Activated T-cell treated with anti-CD3 and anti-CD28 coated beads, Interleukin-2, amount 50 U/mL, for 4 hours (primary cell): Measurements from ENCODE around the gene FYN. TPM values are rescaled to one million over a fixed set of nuclear protein-coding genes. Genes with fewer than 3 reads are reported as not detected.

Experiments
- ATAC-seq, 2 donors: fragments of 200-7000 bp; cut with Tn5 transposase; one replicate each; pipeline ENCODE4 v1.10.0; 2021
- DNase-seq: peaks from one replicate; pipeline ENCODE4 v3.0.0-alpha.2; 2020
- H3K27me3 Mint-ChIP-seq: one replicate; pipeline ENCODE4 v1.8.0; 2021; ENCODE audit warnings: low read depth, mixed read lengths
- H3K36me3 Mint-ChIP-seq: one replicate; pipeline ENCODE4 v1.8.0; 2022; ENCODE audit warnings: mixed read lengths; ENCODE audit not compliant: insufficient read depth
- H3K4me1 Mint-ChIP-seq: one replicate; pipeline ENCODE4 v1.8.0; 2021; ENCODE audit warnings: low read depth, mixed read lengths
- H3K4me3 Mint-ChIP-seq: one replicate; pipeline ENCODE4 v1.8.0; 2021; ENCODE audit warnings: mild to moderate bottlenecking, moderate library complexity, mixed read lengths
- H3K9me3 Mint-ChIP-seq: one replicate; pipeline ENCODE4 v1.8.0; 2021; ENCODE audit warnings: mixed read lengths
- total RNA-seq, 3 donors: library from RNA; stranded (reverse); gene quantifications; one replicate each; pipeline ENCODE4 v1.2.1, GENCODE V29; 2021

Gene FYN
- total RNA-seq, 3 donors from 2014 or later = 481 to 505 (median 485) TPM

DNA sequence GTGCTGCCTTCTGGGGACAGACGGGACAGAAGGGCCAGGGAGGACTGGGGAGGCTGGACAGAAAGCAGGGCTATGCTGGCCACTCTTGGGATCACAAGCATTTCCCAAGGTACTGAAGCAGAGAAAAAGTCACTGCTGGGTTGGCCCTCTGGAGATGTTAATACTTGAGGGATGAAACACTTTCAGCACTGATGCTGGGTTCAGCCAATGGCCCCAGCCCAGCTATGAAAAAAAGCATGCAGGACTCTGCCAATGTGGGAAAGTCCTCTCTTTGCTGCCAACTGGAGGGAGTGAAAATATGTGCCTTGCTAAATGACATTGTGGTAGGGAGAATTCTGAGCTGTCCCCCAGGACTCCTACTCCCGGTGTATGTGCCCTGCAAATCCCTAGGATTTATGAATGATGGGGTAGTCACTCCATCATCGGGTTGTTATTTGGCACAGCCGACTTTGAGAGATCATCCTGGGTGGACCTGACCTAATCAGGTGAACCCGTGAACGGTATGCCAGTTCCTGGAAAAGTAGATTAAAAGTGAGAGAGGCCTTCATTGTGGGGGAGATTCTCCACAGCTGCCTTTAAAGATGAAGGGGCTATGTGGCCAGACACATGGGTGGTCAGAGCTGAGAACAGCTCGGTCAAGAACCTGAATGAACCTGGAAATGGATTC, 147.7 kb downstream of the FYN start:
- no peak for ATAC-seq
- DNase-seq = no peak
- H3K4me3 Mint-ChIP-seq = no peak overlapping the region
- H3K36me3 Mint-ChIP-seq = peaks cover 62% of the 10 kb centered on the region
- H3K4me1 Mint-ChIP-seq = peaks cover 93% of the 10 kb centered on the region
- H3K9me3 Mint-ChIP-seq = peaks cover 3% of the 10 kb centered on the region
- no peaks in the 10 kb centered on the region for H3K27me3 Mint-ChIP-seq

DNA sequence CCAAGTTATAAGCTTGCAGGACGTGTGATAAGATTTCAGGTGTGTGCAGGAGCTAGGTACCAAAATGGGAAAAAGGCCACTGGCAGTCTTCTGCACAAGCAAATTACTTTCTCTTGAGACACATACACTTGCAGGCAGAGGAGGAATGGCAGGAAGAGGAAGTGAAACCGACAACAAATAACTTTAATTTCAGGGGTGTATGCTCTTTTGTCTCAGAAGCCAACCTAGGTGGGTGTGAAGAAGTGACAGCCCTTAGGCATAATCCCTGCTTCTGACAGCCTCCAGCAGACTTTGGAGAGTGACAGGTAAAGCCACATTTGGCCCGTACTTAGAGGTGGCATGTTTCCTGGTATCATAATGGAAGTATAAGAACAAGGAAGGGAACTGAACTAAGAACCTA, 148.7 kb downstream of the FYN start:
- Mint-ChIP-seq H3K36me3 (peaks cover 61% of the 10 kb centered on the region), H3K9me3 (peaks cover 3% of the 10 kb centered on the region), H3K4me1 (peaks cover 92% of the 10 kb centered on the region), H3K4me3 (peak overlapping the region; percentile 32), H3K27me3 (no peaks in the 10 kb centered on the region)
- peak; percentile 62 to 66 for ATAC-seq
- DNase-seq = no peak

DNA sequence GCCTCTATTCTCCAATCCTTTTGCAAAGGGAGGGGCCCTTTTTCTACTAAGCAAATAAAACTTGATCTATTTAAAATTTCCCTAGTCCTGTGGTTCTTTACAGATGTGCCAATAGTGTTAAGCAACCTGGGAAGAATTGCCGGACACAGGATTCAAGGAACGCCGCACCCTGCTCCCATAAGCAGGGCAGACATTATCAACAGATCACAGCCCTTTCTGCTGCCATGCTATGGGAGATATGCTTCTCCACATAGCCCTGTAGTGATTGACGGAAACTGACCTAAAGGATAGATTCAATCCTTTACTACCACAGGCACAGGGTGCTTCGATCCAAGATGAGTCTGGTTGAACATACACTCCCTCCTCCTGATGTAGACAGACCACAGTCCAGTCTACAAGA, 149.2 kb downstream of the FYN start:
- peaks cover 93% of the 10 kb centered on the region for H3K4me1 Mint-ChIP-seq
- no peaks in the 10 kb centered on the region for H3K27me3 Mint-ChIP-seq
- H3K9me3 Mint-ChIP-seq = peaks cover 3% of the 10 kb centered on the region
- DNase-seq = no peak
- no peak for ATAC-seq
- H3K4me3 Mint-ChIP-seq = no peak overlapping the region
- H3K36me3 Mint-ChIP-seq = peaks cover 64% of the 10 kb centered on the region

DNA sequence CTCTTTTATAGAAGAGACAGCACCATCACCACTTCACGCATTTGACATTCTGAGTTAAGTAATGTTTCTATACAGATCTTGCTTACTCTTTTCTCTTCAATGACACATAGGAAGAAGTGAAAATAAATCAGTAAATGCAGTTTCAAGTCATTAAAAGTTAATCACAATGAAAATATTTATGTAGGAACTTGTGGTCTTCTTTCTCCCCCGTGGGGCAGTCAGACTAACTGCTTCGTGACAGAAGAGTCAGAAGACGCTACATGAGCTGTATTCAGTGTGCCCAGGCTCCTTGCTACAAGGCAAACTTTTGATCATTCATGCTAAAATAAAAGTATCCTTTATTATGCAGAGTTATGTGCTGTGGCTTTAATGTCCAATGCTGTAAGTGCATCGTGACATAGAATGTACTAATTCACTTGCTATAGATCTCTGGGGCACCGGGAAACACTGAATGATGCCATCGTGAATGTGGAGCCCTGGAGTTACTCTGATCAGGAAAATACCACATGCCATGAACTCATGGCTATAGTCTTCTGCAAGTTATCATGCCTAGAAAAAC, 149.8 kb downstream of the FYN start:
- DNase-seq = no peak
- Mint-ChIP-seq H3K4me3 (no peak overlapping the region), H3K9me3 (peaks cover 2% of the 10 kb centered on the region), H3K36me3 (peaks cover 67% of the 10 kb centered on the region), H3K27me3 (no peaks in the 10 kb centered on the region), H3K4me1 (peaks cover 97% of the 10 kb centered on the region)
- peak; percentile 26 to 27 for ATAC-seq

DNA sequence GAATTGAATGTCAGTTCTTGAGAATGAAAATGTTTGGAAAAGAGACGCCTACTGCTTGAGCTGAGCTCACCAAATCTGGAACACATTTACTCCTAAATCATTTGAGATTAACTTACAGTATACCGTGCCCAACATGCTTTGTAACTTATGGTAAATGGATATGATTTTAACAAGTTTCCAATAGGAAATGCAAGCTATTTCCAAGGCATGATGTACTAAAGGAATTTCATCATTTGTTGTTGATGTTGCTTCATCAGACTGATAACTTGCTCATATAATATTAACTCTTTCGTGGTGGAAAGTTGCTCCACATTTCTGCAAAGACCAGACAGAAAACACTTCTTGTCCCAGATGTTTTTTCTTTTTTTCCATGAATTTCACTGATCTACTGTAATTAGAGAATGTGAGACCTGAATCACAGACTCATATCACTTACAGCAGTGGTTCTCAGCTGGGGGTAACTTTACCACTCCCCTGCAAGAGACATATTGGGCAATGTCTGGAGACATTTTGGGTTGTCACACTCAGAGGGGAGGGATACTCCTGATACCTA, 151.0 kb downstream of the FYN start:
- Mint-ChIP-seq H3K9me3 (no peaks in the 10 kb centered on the region), H3K4me1 (peaks cover 93% of the 10 kb centered on the region), H3K27me3 (no peaks in the 10 kb centered on the region), H3K36me3 (peaks cover 67% of the 10 kb centered on the region), H3K4me3 (no peak overlapping the region)
- no peak for DNase-seq
- ATAC-seq = no peak

DNA sequence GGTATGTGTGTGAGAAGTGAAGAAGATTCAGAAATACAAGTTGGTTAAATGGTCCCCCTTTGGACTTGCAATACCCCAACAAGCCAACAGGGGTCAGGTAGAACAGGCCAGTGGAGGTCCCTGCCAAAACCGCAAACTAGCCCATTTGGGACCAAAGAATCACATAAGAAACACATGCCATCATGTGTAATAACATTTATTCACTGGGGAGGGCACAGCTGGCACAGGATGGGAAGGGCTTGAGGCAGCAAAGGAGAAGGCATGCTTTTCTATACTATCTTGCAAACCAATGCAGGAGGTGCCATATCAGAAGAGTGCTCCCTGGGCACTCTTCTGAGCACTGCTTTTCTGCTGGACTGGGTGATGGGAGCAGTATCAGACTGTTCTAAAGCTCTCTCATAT, 151.5 kb downstream of the FYN start:
- DNase-seq = peak; percentile 30
- peaks cover 91% of the 10 kb centered on the region for H3K4me1 Mint-ChIP-seq
- no peaks in the 10 kb centered on the region for H3K27me3 Mint-ChIP-seq
- no peak overlapping the region for H3K4me3 Mint-ChIP-seq
- peak in 1 of 2 donors; percentile 29 for ATAC-seq
- H3K36me3 Mint-ChIP-seq = peaks cover 65% of the 10 kb centered on the region
- no peaks in the 10 kb centered on the region for H3K9me3 Mint-ChIP-seq

DNA sequence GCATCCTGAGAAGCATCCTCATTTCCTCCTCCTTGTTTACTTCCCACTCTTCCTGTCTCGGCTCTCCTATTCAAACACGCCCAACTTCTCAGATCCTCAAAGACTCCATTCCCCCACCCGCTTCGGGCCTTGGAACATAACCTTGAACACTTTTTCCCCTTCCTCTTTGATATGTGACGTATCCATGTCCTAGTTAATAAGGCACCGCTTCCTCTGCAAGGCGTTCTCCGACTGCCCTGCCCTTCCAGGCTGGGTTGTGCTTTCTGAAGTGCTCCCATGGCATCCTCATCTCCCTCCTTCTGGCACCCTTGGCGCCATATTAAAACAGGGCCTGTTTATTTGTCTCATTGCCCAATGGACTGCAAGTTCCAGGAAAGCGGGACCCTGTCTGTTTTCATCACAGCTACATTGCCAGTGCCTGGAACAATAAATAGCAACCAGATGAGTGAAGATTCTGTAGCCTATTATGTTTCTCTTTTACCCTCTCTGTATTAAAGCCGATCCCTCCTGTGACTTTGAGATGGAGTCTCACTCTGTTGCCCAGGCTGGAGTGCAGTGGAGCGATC, 152.2 kb downstream of the FYN start:
- peaks cover 62% of the 10 kb centered on the region for H3K36me3 Mint-ChIP-seq
- DNase-seq = no peak
- H3K4me1 Mint-ChIP-seq = peaks cover 88% of the 10 kb centered on the region
- no peaks in the 10 kb centered on the region for H3K27me3 Mint-ChIP-seq
- H3K9me3 Mint-ChIP-seq = no peaks in the 10 kb centered on the region
- H3K4me3 Mint-ChIP-seq = no peak overlapping the region
- ATAC-seq = no peak

DNA sequence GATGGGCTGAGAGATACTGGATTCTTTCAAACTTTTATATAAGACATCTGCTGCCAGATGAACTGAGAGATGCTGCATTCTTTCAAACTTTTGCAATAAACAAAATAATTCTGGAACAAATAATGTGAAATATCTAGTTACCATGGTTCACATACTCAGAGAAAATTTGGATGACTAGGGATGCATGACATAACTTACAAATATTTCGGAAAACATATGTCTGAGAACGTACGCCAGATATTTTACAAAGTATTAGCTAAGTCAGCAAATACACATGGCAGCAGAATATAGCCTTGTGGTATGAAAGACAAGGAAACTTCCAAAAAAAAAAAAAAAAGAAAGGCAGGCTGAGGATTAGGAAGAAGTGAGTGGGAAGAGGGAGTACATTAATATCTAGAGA, 154.3 kb downstream of the FYN start:
- Mint-ChIP-seq H3K4me1 (peaks cover 86% of the 10 kb centered on the region), H3K36me3 (peaks cover 66% of the 10 kb centered on the region), H3K9me3 (no peaks in the 10 kb centered on the region), H3K4me3 (no peak overlapping the region), H3K27me3 (no peaks in the 10 kb centered on the region)
- DNase-seq = no peak
- ATAC-seq = no peak

DNA sequence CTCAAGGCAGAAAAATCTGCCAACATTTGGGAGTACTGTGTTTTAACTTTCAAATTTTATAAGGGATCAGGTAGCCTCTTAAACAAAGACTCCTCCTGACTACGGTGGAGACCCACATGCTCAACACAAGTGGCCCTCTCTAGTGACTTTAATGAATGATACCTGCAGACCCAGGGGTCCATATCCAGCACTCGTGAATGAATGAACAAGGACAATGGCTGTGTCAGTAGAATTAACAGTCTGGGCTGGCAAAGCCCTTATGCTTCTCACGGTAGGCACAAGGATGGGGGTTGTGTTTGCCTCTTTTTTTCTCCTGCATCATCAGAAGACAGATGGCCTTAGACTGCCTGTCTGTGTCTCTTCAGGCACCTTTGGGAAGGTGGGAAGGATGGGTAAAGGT, 154.9 kb downstream of the FYN start:
- Mint-ChIP-seq H3K9me3 (no peaks in the 10 kb centered on the region), H3K4me3 (no peak overlapping the region), H3K4me1 (peaks cover 86% of the 10 kb centered on the region), H3K27me3 (no peaks in the 10 kb centered on the region), H3K36me3 (peaks cover 71% of the 10 kb centered on the region)
- ATAC-seq = no peak
- DNase-seq = no peak

DNA sequence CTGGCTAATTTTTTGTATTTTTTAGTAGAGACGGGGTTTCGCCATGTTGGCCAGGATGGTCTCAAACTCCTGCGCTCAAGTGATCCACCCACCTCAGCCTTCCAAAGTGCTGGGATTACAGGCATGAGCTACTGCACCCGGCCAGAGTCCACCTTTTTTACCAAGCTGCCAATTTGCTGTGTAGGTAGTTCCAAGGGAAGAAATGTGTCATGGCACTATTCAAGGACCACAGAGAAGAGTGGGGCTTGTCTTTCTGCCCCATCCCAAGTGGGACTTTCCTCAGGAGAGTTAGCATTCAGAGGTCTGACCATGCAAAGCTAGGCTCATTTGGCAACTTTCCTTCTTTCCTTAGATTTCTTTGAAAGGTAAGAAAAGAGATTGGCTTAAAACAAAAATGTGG, 155.6 kb downstream of the FYN start:
- H3K27me3 Mint-ChIP-seq = no peaks in the 10 kb centered on the region
- H3K36me3 Mint-ChIP-seq = peaks cover 75% of the 10 kb centered on the region
- no peak for ATAC-seq
- H3K4me3 Mint-ChIP-seq = no peak overlapping the region
- DNase-seq = no peak
- no peaks in the 10 kb centered on the region for H3K9me3 Mint-ChIP-seq
- H3K4me1 Mint-ChIP-seq = peaks cover 89% of the 10 kb centered on the region

DNA sequence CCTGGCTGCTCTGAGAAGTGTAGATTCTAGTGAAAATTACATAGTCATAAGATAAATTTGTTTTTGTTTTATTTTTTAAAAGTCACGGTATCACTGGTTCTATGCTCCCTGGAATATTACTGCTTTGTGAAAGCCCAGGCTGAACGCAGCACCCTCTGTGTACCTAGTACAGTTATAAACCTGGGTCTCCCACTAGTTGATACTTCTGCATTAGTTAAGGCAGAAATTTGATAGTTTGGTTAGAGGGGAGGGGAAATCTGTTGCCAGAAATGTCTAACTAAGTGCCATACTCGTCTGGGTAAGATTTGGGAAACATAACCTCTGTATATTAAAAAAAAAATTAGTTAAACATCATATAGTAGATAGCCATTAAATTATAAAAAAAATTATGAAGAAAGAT, 156.9 kb downstream of the FYN start:
- Mint-ChIP-seq H3K4me1 (peaks cover 89% of the 10 kb centered on the region), H3K4me3 (no peak overlapping the region), H3K27me3 (no peaks in the 10 kb centered on the region), H3K9me3 (no peaks in the 10 kb centered on the region), H3K36me3 (peaks cover 74% of the 10 kb centered on the region)
- ATAC-seq (no peak), DNase-seq (no peak)

DNA sequence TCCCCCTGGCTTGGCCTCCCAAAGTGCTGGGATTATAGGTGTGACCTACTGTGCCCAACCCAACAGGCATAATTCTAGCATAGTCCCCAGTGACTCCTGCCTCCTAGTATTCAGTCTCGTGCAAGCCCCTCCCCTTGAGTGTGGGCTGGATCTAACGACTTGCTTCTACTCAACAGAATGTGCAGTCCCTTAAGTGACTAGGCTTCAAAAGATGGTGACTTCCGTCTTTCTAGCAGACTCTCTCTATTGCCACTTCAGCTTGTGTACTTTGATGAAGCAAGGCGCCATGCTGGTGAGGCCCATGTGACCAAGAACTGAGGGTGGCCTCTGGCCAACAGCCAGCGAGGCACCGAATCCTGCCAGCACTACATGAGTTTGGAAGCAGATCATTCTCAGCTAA, 157.9 kb downstream of the FYN start:
- ATAC-seq (peak; percentile 63 to 65), DNase-seq (no peak)
- Mint-ChIP-seq H3K4me3 (no peak overlapping the region), H3K27me3 (no peaks in the 10 kb centered on the region), H3K9me3 (no peaks in the 10 kb centered on the region), H3K4me1 (peaks cover 89% of the 10 kb centered on the region), H3K36me3 (peaks cover 67% of the 10 kb centered on the region)

DNA sequence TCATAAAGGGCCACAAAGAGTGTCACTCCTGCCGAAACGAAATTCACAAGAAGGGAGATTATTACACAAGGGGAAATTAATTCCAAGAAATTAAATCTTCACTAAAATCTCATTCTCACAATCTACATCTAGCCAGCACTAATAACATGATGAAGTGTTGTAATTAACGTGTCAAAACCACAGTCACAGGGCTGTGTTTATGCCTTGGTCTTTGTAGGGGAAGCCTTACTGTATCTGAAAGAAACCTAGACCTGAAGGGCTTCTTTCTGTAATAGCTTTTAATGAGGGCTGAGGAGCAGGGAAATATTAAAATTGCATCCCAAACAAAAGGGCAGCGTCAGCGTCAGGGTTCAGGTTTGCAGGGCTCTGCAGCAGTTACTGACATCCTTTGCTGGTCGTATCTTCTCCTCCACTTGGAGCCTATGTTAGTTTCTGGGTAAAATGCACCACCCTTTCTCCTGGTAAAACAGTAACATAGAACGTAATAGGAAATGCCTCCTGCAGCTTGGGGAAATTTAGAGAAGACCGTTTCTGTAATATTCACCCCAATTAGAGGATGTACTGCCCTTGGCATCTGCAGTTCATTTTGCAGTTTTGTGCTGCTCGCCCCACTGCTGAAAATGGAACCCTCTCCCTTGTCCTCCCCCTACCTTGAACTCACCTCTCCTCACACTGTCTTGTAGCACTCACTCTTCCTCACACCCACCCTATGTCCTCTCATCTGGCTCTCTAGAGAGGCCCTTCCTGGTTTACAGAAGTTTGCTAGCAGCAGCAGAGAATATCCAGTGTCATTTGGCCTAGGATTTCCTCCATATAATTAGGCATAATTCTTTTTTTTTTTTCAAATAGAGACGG, 158.6 kb downstream of the FYN start:
- peaks cover 64% of the 10 kb centered on the region for H3K36me3 Mint-ChIP-seq
- no peaks in the 10 kb centered on the region for H3K27me3 Mint-ChIP-seq
- ATAC-seq (no peak), DNase-seq (no peak)
- H3K4me3 Mint-ChIP-seq = peak overlapping the region; percentile 2
- H3K9me3 Mint-ChIP-seq = no peaks in the 10 kb centered on the region
- H3K4me1 Mint-ChIP-seq = peaks cover 89% of the 10 kb centered on the region

DNA sequence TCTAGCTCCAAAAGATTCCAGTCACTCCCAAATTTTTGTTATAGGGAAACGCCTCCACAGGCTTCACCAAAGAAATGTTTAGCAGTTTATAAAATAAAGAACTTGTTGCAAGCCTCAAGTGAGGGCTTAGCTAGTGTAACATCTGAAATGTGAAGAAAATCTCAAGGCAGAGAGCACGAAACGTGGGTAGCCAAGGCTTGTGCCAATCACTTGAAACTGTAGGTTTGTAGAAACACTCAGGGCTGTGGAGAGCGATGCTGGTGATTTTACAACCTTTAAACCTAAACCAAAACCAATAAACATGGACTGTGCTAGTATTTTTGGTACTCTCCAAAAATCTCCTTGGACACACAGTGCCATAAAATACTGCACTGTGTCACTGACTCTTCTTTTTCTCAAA, 159.4 kb downstream of the FYN start:
- DNase-seq (no peak), ATAC-seq (no peak)
- H3K4me3 Mint-ChIP-seq = no peak overlapping the region
- H3K4me1 Mint-ChIP-seq = peaks cover 86% of the 10 kb centered on the region
- H3K36me3 Mint-ChIP-seq = peaks cover 62% of the 10 kb centered on the region
- H3K27me3 Mint-ChIP-seq = no peaks in the 10 kb centered on the region
- no peaks in the 10 kb centered on the region for H3K9me3 Mint-ChIP-seq
